HepG2 (cell line): ENCODE measurements around the gene MRPL48. TPM values are rescaled to one million over a fixed set of nuclear protein-coding genes. Genes with fewer than 3 reads are reported as not detected.

Source experiments
- CREB1 ChIP-seq, 2 experiments: fragments of 450-650 bp in 1 of 2; IDR thresholded peaks; 2 replicates each; pipeline ENCODE4 v1.6.1; 2016 to 2017; ENCODE audit warnings: control low read depth in 1 of 2, mild to moderate bottlenecking in 1 of 2, missing compliant biosample characterization in 1 of 2, missing genetic modification characterization in 1 of 2
- MIER2 ChIP-seq: IDR thresholded peaks from 2 replicates; pipeline ENCODE4 v1.6.1; 2016; ENCODE audit warnings: missing biosample characterization, missing genetic modification reagents
- MXI1 ChIP-seq: IDR thresholded peaks from 3 replicates; pipeline ENCODE4 v1.6.1; 2012; ENCODE audit warnings: low read depth, low read length, inconsistent platforms, borderline replicate concordance
- RXRB ChIP-seq: IDR thresholded peaks from 2 replicates; pipeline ENCODE4 v1.6.1; 2016; ENCODE audit warnings: borderline replicate concordance, missing genetic modification reagents, missing compliant biosample characterization
- SP1 ChIP-seq, 2 experiments: fragments of 450-650 bp in 1 of 2; sonication (generic) in 1 of 2; formaldehyde crosslinking in 1 of 2; IDR thresholded peaks; 2 replicates each; pipeline versions ENCODE4 v1.4.0 to v1.6.1; 2016 to 2020; ENCODE audit warnings: missing genetic modification reagents in 1 of 2
- STAG1 ChIP-seq: sonication (generic); formaldehyde crosslinking; IDR thresholded peaks from 2 replicates; pipeline ENCODE4 v1.4.0; 2020; ENCODE audit warnings: missing genetic modification reagents
- TEF ChIP-seq: sonication (generic); formaldehyde crosslinking; IDR thresholded peaks from 2 replicates; pipeline ENCODE4 v1.5.0; 2020; ENCODE audit warnings: missing genetic modification reagents
- ZFP36L1 ChIP-seq: sonication (generic); formaldehyde crosslinking; IDR thresholded peaks from 2 replicates; pipeline ENCODE4 v1.8.0; 2022; ENCODE audit warnings: mild to moderate bottlenecking, missing genetic modification reagents, moderate library complexity
- ZNF205 ChIP-seq: IDR thresholded peaks from 2 replicates; pipeline ENCODE4 v1.6.1; 2018; ENCODE audit warnings: missing biosample characterization, missing genetic modification reagents
- ZNF333 ChIP-seq: sonication (generic); formaldehyde crosslinking; IDR thresholded peaks from 2 replicates; pipeline ENCODE4 v1.4.0; 2020; ENCODE audit warnings: mild to moderate bottlenecking, missing genetic modification reagents, borderline replicate concordance
- ZNF530 ChIP-seq: sonication (generic); formaldehyde crosslinking; IDR thresholded peaks from 2 replicates; pipeline ENCODE4 v1.5.0; 2020; ENCODE audit warnings: low read depth, mild to moderate bottlenecking, missing genetic modification reagents
- ZNF546 ChIP-seq: sonication (generic); formaldehyde crosslinking; conservative IDR thresholded peaks from 2 replicates; pipeline ENCODE4 v1.8.1; 2023; ENCODE audit warnings: mild to moderate bottlenecking, missing genetic modification reagents
- polyA plus RNA-seq, 8 experiments: library from polyadenylated mRNA; depleted of rRNA in 3 of 8; stranded (reverse) in 7 of 8; unstranded in 1 of 8; fragments of >200 nt; fragmentation: Illumina TruSeq in 4 of 8; extraction: Trizol in 4 of 8; gene quantifications; 2 replicates each; pipeline versions ENCODE4 v1.2.1 to v1.2.3, GENCODE V29; 2011 to 2016; ENCODE audit warnings: low read depth in 4 of 8, missing spikeins in 1 of 8, mixed read lengths in 1 of 8; ENCODE audit not compliant: insufficient read depth in 1 of 8
- total RNA-seq, 5 experiments: library from RNA; depleted of rRNA; stranded (reverse); fragments of >200 nt; fragmentation: Illumina TruSeq; extraction: Trizol; gene quantifications; 2 replicates each; pipeline ENCODE4 v1.2.3, GENCODE V29; 2016; ENCODE audit warnings: low read depth in 1 of 5
- TF ChIP-seq, protein P1 (sequence below): conservative IDR thresholded peaks from 2 replicates; pipeline ENCODE4 v1.6.1; 2018; ENCODE audit warnings: missing genetic modification reagents
- TF ChIP-seq, protein P2 (sequence below): sonication (generic); formaldehyde crosslinking; conservative IDR thresholded peaks from 2 replicates; pipeline ENCODE4 v1.4.0; 2020; ENCODE audit warnings: missing genetic modification reagents
- TF ChIP-seq, protein P3 (sequence below): sonication (generic); formaldehyde crosslinking; IDR thresholded peaks from 2 replicates; pipeline ENCODE4 v1.4.0; 2020; ENCODE audit warnings: missing genetic modification reagents
- TF ChIP-seq, protein P4 (sequence below): sonication (generic); formaldehyde crosslinking; IDR thresholded peaks from 2 replicates; pipeline ENCODE4 v1.4.0; 2020; ENCODE audit warnings: missing genetic modification reagents
- TF ChIP-seq, protein P5 (sequence below): sonication (generic); formaldehyde crosslinking; IDR thresholded peaks from 2 replicates; pipeline ENCODE4 v1.4.0; 2020; ENCODE audit warnings: mild to moderate bottlenecking, missing genetic modification reagents
- TF ChIP-seq, protein P6 (sequence below): sonication (generic); formaldehyde crosslinking; IDR thresholded peaks from 2 replicates; pipeline ENCODE4 v1.4.0; 2020; ENCODE audit warnings: missing genetic modification reagents

The MRPL48 gene
- total and polyA plus RNA-seq, 2 of the 13 experiments (the other 11 are each of a cell fraction or from before 2014, with no cell fraction given) = 61.2 to 67.9 TPM

DNA sequence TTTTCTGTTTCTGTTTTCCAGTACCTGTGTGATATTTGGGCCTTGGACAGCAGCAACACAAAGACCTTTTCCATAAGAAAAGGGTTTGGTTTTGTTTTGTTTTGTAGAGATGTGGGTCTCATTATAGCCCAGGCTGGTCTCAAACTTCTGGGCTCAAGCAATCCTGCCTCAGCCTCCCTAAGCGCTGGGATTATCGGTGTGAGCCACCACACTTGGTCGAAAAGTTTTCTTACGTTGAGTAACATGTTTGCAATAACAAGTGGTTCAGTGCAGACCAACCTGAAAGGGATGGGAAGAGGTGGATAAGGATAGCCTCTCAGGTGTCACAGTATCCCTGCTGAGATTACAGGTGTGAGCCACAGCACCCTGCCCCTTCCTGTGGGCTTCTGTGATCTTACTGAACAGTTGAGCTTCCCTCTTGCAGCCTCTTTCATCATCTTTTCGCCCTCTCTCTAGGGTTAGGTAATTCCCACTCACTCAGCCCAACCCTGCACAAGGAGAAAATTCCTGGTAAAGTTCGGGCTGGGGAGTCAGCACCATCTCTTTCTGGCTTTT is 3.5 kb upstream of the MRPL48 start (continued):
- TF ChIP-seq, protein P1, sequence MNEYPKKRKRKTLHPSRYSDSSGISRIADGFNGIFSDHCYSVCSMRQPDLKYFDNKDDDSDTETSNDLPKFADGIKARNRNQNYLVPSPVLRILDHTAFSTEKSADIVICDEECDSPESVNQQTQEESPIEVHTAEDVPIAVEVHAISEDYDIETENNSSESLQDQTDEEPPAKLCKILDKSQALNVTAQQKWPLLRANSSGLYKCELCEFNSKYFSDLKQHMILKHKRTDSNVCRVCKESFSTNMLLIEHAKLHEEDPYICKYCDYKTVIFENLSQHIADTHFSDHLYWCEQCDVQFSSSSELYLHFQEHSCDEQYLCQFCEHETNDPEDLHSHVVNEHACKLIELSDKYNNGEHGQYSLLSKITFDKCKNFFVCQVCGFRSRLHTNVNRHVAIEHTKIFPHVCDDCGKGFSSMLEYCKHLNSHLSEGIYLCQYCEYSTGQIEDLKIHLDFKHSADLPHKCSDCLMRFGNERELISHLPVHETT (CRISPR knock-in tag) = no peak
- no peak for TF ChIP-seq MXI1
- TF ChIP-seq, protein P2, sequence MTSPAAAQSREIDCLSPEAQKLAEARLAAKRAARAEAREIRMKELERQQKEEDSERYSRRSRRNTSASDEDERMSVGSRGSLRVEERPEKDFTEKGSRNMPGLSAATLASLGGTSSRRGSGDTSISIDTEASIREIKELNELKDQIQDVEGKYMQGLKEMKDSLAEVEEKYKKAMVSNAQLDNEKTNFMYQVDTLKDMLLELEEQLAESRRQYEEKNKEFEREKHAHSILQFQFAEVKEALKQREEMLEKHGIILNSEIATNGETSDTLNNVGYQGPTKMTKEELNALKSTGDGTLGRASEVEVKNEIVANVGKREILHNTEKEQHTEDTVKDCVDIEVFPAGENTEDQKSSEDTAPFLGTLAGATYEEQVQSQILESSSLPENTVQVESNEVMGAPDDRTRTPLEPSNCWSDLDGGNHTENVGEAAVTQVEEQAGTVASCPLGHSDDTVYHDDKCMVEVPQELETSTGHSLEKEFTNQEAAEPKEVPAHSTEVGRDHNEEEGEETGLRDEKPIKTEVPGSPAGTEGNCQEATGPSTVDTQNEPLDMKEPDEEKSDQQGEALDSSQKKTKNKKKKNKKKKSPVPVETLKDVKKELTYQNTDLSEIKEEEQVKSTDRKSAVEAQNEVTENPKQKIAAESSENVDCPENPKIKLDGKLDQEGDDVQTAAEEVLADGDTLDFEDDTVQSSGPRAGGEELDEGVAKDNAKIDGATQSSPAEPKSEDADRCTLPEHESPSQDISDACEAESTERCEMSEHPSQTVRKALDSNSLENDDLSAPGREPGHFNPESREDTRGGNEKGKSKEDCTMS (CRISPR knock-in tag) = no peak
- no peak for TF ChIP-seq ZNF546 (CRISPR knock-in tag)
- TF ChIP-seq, protein P3, sequence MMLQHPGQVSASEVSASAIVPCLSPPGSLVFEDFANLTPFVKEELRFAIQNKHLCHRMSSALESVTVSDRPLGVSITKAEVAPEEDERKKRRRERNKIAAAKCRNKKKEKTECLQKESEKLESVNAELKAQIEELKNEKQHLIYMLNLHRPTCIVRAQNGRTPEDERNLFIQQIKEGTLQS (CRISPR knock-in tag) = peak; percentile 79; the same call in 1 of the 2 replicates
- no peak for TF ChIP-seq ZNF530 (CRISPR knock-in tag)
- no peak for TF ChIP-seq TEF
- no peak for TF ChIP-seq CREB1 (IDR thresholded peaks at IDR 0.05)
- TF ChIP-seq CREB1 (CRISPR knock-in tag; IDR thresholded peaks at IDR 0.05) = no peak
- no peak for TF ChIP-seq STAG1 (CRISPR knock-in tag)
- TF ChIP-seq ZNF205 (CRISPR knock-in tag) = no peak
- no peak for TF ChIP-seq ZFP36L1 (CRISPR knock-in tag)
- TF ChIP-seq RXRB (CRISPR knock-in tag) = peak; percentile 74
- no peak for TF ChIP-seq SP1 (IDR thresholded peaks at IDR 0.05)
- no peak for TF ChIP-seq SP1 (CRISPR knock-in tag; IDR thresholded peaks at IDR 0.05)
- no peak for TF ChIP-seq ZNF333
- TF ChIP-seq, protein P4, sequence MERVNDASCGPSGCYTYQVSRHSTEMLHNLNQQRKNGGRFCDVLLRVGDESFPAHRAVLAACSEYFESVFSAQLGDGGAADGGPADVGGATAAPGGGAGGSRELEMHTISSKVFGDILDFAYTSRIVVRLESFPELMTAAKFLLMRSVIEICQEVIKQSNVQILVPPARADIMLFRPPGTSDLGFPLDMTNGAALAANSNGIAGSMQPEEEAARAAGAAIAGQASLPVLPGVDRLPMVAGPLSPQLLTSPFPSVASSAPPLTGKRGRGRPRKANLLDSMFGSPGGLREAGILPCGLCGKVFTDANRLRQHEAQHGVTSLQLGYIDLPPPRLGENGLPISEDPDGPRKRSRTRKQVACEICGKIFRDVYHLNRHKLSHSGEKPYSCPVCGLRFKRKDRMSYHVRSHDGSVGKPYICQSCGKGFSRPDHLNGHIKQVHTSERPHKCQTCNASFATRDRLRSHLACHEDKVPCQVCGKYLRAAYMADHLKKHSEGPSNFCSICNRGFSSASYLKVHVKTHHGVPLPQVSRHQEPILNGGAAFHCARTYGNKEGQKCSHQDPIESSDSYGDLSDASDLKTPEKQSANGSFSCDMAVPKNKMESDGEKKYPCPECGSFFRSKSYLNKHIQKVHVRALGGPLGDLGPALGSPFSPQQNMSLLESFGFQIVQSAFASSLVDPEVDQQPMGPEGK (CRISPR knock-in tag) = peak; percentile 56; the same call in 1 of the 2 replicates
- TF ChIP-seq, protein P5, sequence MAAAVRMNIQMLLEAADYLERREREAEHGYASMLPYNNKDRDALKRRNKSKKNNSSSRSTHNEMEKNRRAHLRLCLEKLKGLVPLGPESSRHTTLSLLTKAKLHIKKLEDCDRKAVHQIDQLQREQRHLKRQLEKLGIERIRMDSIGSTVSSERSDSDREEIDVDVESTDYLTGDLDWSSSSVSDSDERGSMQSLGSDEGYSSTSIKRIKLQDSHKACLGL (CRISPR knock-in tag) = no peak
- TF ChIP-seq MIER2 = no peak
- TF ChIP-seq, protein P6, sequence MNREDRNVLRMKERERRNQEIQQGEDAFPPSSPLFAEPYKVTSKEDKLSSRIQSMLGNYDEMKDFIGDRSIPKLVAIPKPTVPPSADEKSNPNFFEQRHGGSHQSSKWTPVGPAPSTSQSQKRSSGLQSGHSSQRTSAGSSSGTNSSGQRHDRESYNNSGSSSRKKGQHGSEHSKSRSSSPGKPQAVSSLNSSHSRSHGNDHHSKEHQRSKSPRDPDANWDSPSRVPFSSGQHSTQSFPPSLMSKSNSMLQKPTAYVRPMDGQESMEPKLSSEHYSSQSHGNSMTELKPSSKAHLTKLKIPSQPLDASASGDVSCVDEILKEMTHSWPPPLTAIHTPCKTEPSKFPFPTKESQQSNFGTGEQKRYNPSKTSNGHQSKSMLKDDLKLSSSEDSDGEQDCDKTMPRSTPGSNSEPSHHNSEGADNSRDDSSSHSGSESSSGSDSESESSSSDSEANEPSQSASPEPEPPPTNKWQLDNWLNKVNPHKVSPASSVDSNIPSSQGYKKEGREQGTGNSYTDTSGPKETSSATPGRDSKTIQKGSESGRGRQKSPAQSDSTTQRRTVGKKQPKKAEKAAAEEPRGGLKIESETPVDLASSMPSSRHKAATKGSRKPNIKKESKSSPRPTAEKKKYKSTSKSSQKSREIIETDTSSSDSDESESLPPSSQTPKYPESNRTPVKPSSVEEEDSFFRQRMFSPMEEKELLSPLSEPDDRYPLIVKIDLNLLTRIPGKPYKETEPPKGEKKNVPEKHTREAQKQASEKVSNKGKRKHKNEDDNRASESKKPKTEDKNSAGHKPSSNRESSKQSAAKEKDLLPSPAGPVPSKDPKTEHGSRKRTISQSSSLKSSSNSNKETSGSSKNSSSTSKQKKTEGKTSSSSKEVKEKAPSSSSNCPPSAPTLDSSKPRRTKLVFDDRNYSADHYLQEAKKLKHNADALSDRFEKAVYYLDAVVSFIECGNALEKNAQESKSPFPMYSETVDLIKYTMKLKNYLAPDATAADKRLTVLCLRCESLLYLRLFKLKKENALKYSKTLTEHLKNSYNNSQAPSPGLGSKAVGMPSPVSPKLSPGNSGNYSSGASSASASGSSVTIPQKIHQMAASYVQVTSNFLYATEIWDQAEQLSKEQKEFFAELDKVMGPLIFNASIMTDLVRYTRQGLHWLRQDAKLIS (CRISPR knock-in tag) = no peak
